ENCODE results near the gene BCAT1. TPM values are rescaled to one million over a fixed set of nuclear protein-coding genes. Genes with fewer than 3 reads are reported as not detected.

The BCAT1 gene
- total and polyA plus RNA-seq, 2 donors (not counting 3 experiments of a cell fraction or from before 2014, with no cell fraction given) = 21.6 to 267 TPM

GRCh38 chr12:24972078-24972477 is 23.2 kb upstream of the BCAT1 start:
- Histone ChIP-seq H2AFZ (ENCODE audit: low read depth, low read length) (no peak overlapping the region), H3K27ac (ENCODE audit: insufficient read depth, low read depth, low read length) (no peak overlapping the region), H3K4me3 (replicated peaks in 1 of 3; ENCODE audit: insufficient read depth in 1 of 3, low read depth in 1 of 3, low read length in 3 of 3) (no peak overlapping the region), H3K79me2 (ENCODE audit: control insufficient read depth, insufficient read depth, low read length) (no peaks in the 10 kb centered on the region), H3K4me1 (ENCODE audit: control insufficient read depth, extremely low read depth, insufficient read depth, low read length) (no peaks in the 10 kb centered on the region), H3K9me1 (replicated peaks; ENCODE audit: control insufficient read depth, extremely low read depth, insufficient read depth, low read length) (no peaks in the 10 kb centered on the region), H3K9ac (replicated peaks; ENCODE audit: extremely low read depth, insufficient read depth, low read length) (no peak overlapping the region), H3K4me2 (ENCODE audit: insufficient read depth, low read length) (no peak overlapping the region), H3K36me3 (ENCODE audit: control insufficient read depth in 2 of 2, extremely low read depth in 1 of 2, insufficient read depth in 2 of 2, low read length in 2 of 2) (no peaks in the 10 kb centered on the region), H4K20me1 (replicated peaks; ENCODE audit: control insufficient read depth, extremely low read depth, insufficient read depth, low read length) (no peaks in the 10 kb centered on the region), H3K27me3 (ENCODE audit: control insufficient read depth in 2 of 2, insufficient read depth in 2 of 2, low read length in 2 of 2) (no peaks in the 10 kb centered on the region), H3K9me3 (replicated peaks; ENCODE audit: control insufficient read depth, insufficient read depth, low read length) (no peaks in the 10 kb centered on the region)
- DNase-seq (ENCODE audit: low read depth, low spot score) (no peak), FAIRE-seq (no peak)
- dilution Hi-C loops (cut with MboI; ENCODE audit: extremely low pct_ligation_motif_present, low sequenced_read_pairs) = no loop called here
- ChIA-PET POLR2A (no interaction called here), CTCF (interaction anchor here (0.9 to 1.4 kb wide), 4 partner anchors 10 to 19 kb away, joined by 3 to 8 read pairs (median 4); no protein-coding TSS in a partner anchor)
- TF ChIP-seq CTCF (IDR thresholded peaks at IDR 0.05; ENCODE audit: extremely low read depth in 1 of 2, insufficient read depth in 1 of 2, low read depth in 1 of 2, low read length in 2 of 2) (no peak), MAX (IDR thresholded peaks at IDR 0.05; ENCODE audit: insufficient read depth, insufficient read length) (no peak), EZH2 (IDR thresholded peaks at IDR 0.05; ENCODE audit: borderline replicate concordance, low read depth, low read length, severe bottlenecking) (no peak), GATA2 (IDR thresholded peaks at IDR 0.05; ENCODE audit: insufficient read depth, insufficient read length, low read depth, low read length) (no peak), MYC (IDR thresholded peaks at IDR 0.05; ENCODE audit: low read depth, low read length) (no peak), POLR2A (IDR thresholded peaks at IDR 0.05; ENCODE audit: low read depth, low read length) (no peak), FOS (IDR thresholded peaks at IDR 0.05; ENCODE audit: borderline replicate concordance, insufficient read depth, low read length) (no peak), JUN (IDR thresholded peaks at IDR 0.05; ENCODE audit: borderline replicate concordance, insufficient read depth, insufficient read length, low read depth) (no peak), POLR2AphosphoS5 (IDR thresholded peaks at IDR 0.05; ENCODE audit: insufficient read depth, low read depth, low read length) (no peak)
- intact Hi-C loops (cut with micrococcal nuclease) = no loop called here
- BruUV-seq (replicated peaks) = no TSS peak
